HUES64 (cell line): ENCODE data around the gene PTPRN2.
"Not testable (repeated sequence)": the region's sequence is repeated elsewhere in the genome, so short reads cannot be mapped to it uniquely, and the experiment has no call there.

Source experiments
- H3K27ac ChIP-seq: 2 replicates; pipeline ENCODE4 v1.7.0; 2013; ENCODE audit warnings: low read depth, low read length, inconsistent platforms
- H3K27me3 ChIP-seq: 2 replicates; pipeline ENCODE4 v1.6.1; 2013; ENCODE audit warnings: mild to moderate bottlenecking, low read length; ENCODE audit not compliant: insufficient read depth
- H3K36me3 ChIP-seq: 2 replicates; pipeline ENCODE4 v1.6.1; 2013; ENCODE audit warnings: mild to moderate bottlenecking, low read length; ENCODE audit not compliant: insufficient read depth
- H3K4me1 ChIP-seq: 2 replicates; pipeline ENCODE4 v1.6.1; 2013; ENCODE audit warnings: mild to moderate bottlenecking, low read length, moderate library complexity; ENCODE audit not compliant: insufficient read depth
- H3K4me3 ChIP-seq: 2 replicates; pipeline ENCODE4 v1.5.1; 2013; ENCODE audit warnings: mild to moderate bottlenecking, low read length, moderate library complexity
- H3K9ac ChIP-seq: 2 replicates; pipeline ENCODE4 v1.6.1; 2013; ENCODE audit warnings: mild to moderate bottlenecking, low read depth, low read length
- H3K9me3 ChIP-seq: 2 replicates; pipeline ENCODE4 v1.6.1; 2013; ENCODE audit warnings: low read depth, low read length; ENCODE audit not compliant: insufficient read depth
- WGBS: fragments of 150-250, 120-280 bp; methylation state at CpG from one replicate; pipeline ENCODE4 v1.1.7; 2013; ENCODE audit warnings: missing lambda C conversion rate; 5-methylcytosine and 5-hydroxymethylcytosine counted together

PTPRN2 gene

GRCh38 chr7:157910446-157910845, 677.2 kb downstream of the PTPRN2 start:
- 94% methylated on average over 35 of the region's 35 CpGs for WGBS
- no peaks in the 10 kb centered on the region for H3K27me3 ChIP-seq
- H3K4me1 ChIP-seq = no peaks in the 10 kb centered on the region
- H3K9me3 ChIP-seq = peaks cover 92% of the 10 kb centered on the region
- H3K27ac ChIP-seq = no peak overlapping the region
- H3K4me3 ChIP-seq = no peak overlapping the region
- H3K36me3 ChIP-seq = no peaks in the 10 kb centered on the region
- H3K9ac ChIP-seq = no peak overlapping the region

GRCh38 chr7:157910045-157910444, 677.6 kb downstream of the PTPRN2 start:
- not testable (repeated sequence) for H3K9ac ChIP-seq, H3K4me1 ChIP-seq, H3K27ac ChIP-seq, H3K27me3 ChIP-seq, H3K36me3 ChIP-seq, H3K4me3 ChIP-seq
- 95% methylated on average over 43 of the region's 43 CpGs for WGBS
- peaks cover 93% of the 10 kb centered on the region for H3K9me3 ChIP-seq

GRCh38 chr7:157909370-157909769, 678.3 kb downstream of the PTPRN2 start:
- Histone ChIP-seq H3K4me1 (no peaks in the 10 kb centered on the region), H3K9me3 (peaks cover 93% of the 10 kb centered on the region), H3K9ac (no peak overlapping the region), H3K4me3 (no peak overlapping the region), H3K27ac (no peak overlapping the region), H3K36me3 (no peaks in the 10 kb centered on the region), H3K27me3 (no peaks in the 10 kb centered on the region)
- 92% methylated on average over 8 of the region's 8 CpGs for WGBS

GRCh38 chr7:157908006-157908782, 679.4 kb downstream of the PTPRN2 start:
- 90% methylated on average over 31 of the region's 31 CpGs for WGBS
- no peak overlapping the region for H3K4me3 ChIP-seq
- H3K27ac ChIP-seq = no peak overlapping the region
- no peaks in the 10 kb centered on the region for H3K4me1 ChIP-seq
- H3K9me3 ChIP-seq = peaks cover 93% of the 10 kb centered on the region
- H3K36me3 ChIP-seq = no peaks in the 10 kb centered on the region
- H3K9ac ChIP-seq = no peak overlapping the region
- H3K27me3 ChIP-seq = no peaks in the 10 kb centered on the region

GRCh38 chr7:157907091-157907490, 680.5 kb downstream of the PTPRN2 start:
- WGBS = 88% methylated on average over 18 of the region's 18 CpGs
- Histone ChIP-seq H3K4me1 (no peaks in the 10 kb centered on the region), H3K36me3 (no peaks in the 10 kb centered on the region), H3K4me3 (no peak overlapping the region), H3K27ac (no peak overlapping the region), H3K9me3 (peaks cover 93% of the 10 kb centered on the region), H3K27me3 (no peaks in the 10 kb centered on the region), H3K9ac (no peak overlapping the region)

- Histone ChIP-seq H3K27me3 (no peaks in the 10 kb centered on the region), H3K9ac (no peak overlapping the region), H3K9me3 (peaks cover 92% of the 10 kb centered on the region), H3K36me3 (no peaks in the 10 kb centered on the region), H3K27ac (no peak overlapping the region), H3K4me3 (no peak overlapping the region), H3K4me1 (no peaks in the 10 kb centered on the region)
- WGBS = 77% methylated on average over 7 of the region's 7 CpGs
Observed at GRCh38 chr7:157906583-157906982, 681.0 kb downstream of the PTPRN2 start.

GRCh38 chr7:157905651-157906461, 681.8 kb downstream of the PTPRN2 start:
- H3K9ac ChIP-seq = no peak overlapping the region
- no peaks in the 10 kb centered on the region for H3K36me3 ChIP-seq
- H3K27me3 ChIP-seq = no peaks in the 10 kb centered on the region
- H3K4me1 ChIP-seq = no peaks in the 10 kb centered on the region
- WGBS = 81% methylated on average over 20 of the region's 20 CpGs
- H3K9me3 ChIP-seq = peaks cover 92% of the 10 kb centered on the region
- no peak overlapping the region for H3K4me3 ChIP-seq
- no peak overlapping the region for H3K27ac ChIP-seq

- no peak overlapping the region for H3K4me3 ChIP-seq
- WGBS = 83% methylated on average over 16 of the region's 17 CpGs
- H3K9me3 ChIP-seq = peaks cover 93% of the 10 kb centered on the region
Observed at GRCh38 chr7:157904866-157905570, 682.6 kb downstream of the PTPRN2 start.

GRCh38 chr7:157904211-157904865, 683.3 kb downstream of the PTPRN2 start:
- Histone ChIP-seq H3K36me3 (no peaks in the 10 kb centered on the region), H3K9ac (no peak overlapping the region), H3K27me3 (no peaks in the 10 kb centered on the region), H3K9me3 (peaks cover 93% of the 10 kb centered on the region), H3K4me3 (no peak overlapping the region), H3K27ac (no peak overlapping the region), H3K4me1 (no peaks in the 10 kb centered on the region)
- 87% methylated on average over 28 of the region's 28 CpGs for WGBS

More at GRCh38 chr7:157904866-157905570, 682.6 kb downstream of the PTPRN2 start:
- Histone ChIP-seq H3K27ac (no peak overlapping the region), H3K27me3 (no peaks in the 10 kb centered on the region), H3K36me3 (no peaks in the 10 kb centered on the region), H3K4me1 (no peaks in the 10 kb centered on the region), H3K9ac (no peak overlapping the region)

- Histone ChIP-seq H3K4me1 (no peaks in the 10 kb centered on the region), H3K4me3 (no peak overlapping the region), H3K9me3 (peaks cover 93% of the 10 kb centered on the region), H3K9ac (no peak overlapping the region), H3K27me3 (no peaks in the 10 kb centered on the region), H3K36me3 (no peaks in the 10 kb centered on the region), H3K27ac (no peak overlapping the region)
- 82% methylated on average over 14 of the region's 14 CpGs for WGBS
Observed at GRCh38 chr7:157903710-157904109, 683.9 kb downstream of the PTPRN2 start.
